AG09309 (cell line): Measurements from ENCODE around the gene WDR7.

ENCODE experiments used
- DNase-seq: peaks from one replicate; pipeline ENCODE4 v3.0.0-alpha.2; 2010; ENCODE audit warnings: low read depth
- H3K4me3 ChIP-seq: 2 replicates; pipeline ENCODE4 v1.5.1; 2011; ENCODE audit warnings: mild to moderate bottlenecking, low read depth, low read length, moderate library complexity; ENCODE audit not compliant: control insufficient read depth
- CTCF ChIP-seq: IDR thresholded peaks from 2 replicates; pipeline ENCODE4 v1.5.1; 2011; ENCODE audit warnings: mild to moderate bottlenecking, low read depth, low read length, inconsistent platforms; ENCODE audit not compliant: insufficient read depth, control insufficient read depth; ENCODE audit errors: missing control alignments

Gene WDR7

GRCh38 chr18:56650944-56651770 lies at the start of gene WDR7:
TSS of gene WDR7 (plus strand) at chr18:56651359. CDS start at chr18:56672516, 21,157 bp downstream.
- TF ChIP-seq CTCF = no peak
- H3K4me3 ChIP-seq = peak within 1 kb of the TSS; percentile 93
- DNase-seq = peak; percentile 93

DNA sequence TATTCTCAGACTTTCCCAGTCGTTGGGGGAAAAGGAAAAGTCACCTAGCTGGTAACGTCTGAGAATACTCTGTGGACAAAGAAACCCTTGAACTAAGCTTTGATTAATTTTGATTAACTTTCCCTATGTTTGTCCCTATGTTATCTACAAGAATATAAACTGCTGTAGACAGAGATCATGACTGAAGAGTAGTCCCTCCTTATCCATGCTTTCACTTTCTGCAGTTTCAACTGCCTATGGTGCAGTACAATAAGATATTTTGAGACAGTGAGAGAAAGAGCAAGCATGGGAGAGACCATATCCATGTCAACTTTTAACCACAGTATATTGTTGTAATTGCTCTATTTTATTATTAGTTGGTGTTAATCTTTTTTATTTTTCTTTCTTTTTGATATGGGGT lies 44.5 kb upstream of the WDR7 start:
- no peak for TF ChIP-seq CTCF
- no peak for DNase-seq
- no peak overlapping the region for H3K4me3 ChIP-seq

DNA sequence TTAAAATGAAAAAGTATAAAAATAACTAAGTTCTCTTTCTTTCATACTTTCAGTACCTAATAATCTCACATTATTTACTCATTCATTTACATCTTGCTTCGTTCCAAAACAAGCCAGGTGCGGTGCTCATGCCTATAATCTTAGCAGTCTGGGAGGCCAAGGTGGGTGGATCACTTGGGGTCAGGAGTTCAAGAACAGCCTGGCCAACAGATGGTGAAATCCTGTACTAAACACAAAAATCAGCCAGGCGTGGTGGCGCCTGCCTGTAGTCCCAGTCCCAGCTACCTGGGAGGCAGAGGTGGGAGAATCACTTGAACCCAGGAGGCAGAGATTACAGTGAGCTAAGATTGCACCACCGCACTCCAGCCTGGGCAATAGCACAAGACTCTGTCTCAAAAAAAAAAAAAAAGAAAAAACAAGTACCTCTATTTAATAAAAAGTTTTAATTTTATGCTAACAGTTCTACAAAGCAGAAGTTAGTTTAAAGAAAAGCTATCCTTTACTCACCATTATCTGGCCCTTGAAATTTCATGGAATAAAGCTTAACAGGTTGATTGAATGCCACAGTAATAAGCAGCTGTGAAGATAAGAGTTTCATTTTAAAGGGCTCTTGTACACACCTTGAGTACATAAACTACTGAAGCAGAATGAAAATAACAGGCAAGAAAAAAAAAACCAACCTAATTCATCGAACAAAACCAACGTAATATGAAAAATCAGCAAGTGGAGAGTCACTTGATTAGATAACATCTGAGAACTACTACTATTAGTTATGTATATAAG lies 35.2 kb upstream of the WDR7 start:
- DNase-seq = no peak
- H3K4me3 ChIP-seq = no peak overlapping the region
- TF ChIP-seq CTCF = no peak

DNA sequence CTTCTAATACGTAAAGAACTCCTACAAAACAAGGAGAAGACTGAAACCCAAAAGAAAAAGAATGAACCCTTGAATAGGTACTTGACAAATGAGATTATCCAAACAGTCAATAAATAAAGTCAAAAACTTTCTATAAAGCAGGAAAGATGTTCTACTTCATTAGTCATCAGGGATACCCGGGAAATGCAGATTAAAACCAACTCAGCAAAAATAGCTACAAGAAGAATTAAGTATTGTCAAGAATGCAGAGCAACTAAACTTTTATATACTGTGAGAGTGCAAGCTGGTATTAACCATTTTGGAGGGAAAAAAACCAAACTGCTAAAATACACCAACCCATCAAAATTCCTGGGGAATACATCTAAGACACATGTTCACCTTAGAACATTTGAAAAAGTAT lies 23.2 kb upstream of the WDR7 start:
- no peak for TF ChIP-seq CTCF
- no peak for DNase-seq
- H3K4me3 ChIP-seq = no peak overlapping the region

- no peak for DNase-seq
- H3K4me3 ChIP-seq = no peak overlapping the region
- TF ChIP-seq CTCF = no peak
These were observed 18.8 kb upstream of the WDR7 start for GRCh38 chr18:56632070-56633022.

DNA sequence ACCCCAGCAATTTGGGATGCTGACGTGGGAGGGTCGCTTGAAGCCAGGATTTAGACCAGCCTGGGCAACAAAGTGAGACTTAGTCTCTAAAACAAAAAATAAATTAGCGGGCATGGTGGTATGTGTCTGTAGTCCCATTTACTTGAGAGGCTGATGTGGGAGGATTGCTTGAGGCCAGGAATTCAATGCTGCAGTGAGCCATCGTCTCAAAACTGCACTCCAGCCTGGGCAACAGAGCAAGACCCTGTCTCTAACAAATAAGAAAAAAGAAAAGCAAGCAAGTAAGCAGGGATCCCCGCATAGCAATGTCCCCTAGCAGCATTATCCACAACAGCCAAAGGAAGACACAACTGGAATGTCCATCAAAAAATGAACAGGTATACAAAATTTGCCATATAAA lies 16.2 kb upstream of the WDR7 start:
- no peak for TF ChIP-seq CTCF
- H3K4me3 ChIP-seq = no peak overlapping the region
- no peak for DNase-seq
